IPS DF 6.9 (cell line): ENCODE data around the gene ANGEL1.

Experiments used
- DNase-seq: peaks from one replicate; pipeline ENCODE4 v3.0.0-alpha.2; 2013; ENCODE audit warnings: low read depth, low spot score
- H3K27ac ChIP-seq: one replicate; pipeline ENCODE4 v1.5.1; 2013; ENCODE audit warnings: low read length, control low read depth
- H3K27me3 ChIP-seq: 2 replicates; pipeline ENCODE4 v1.6.1; 2013; ENCODE audit warnings: mild to moderate bottlenecking, low read length; ENCODE audit not compliant: control insufficient read depth, insufficient read depth
- H3K36me3 ChIP-seq: 2 replicates; pipeline ENCODE4 v1.6.1; 2013; ENCODE audit warnings: low read length; ENCODE audit not compliant: control insufficient read depth, insufficient read depth
- H3K4me1 ChIP-seq: 2 replicates; pipeline ENCODE4 v1.6.1; 2013; ENCODE audit warnings: low read length; ENCODE audit not compliant: control insufficient read depth, insufficient read depth
- H3K4me3 ChIP-seq: 2 replicates; pipeline ENCODE4 v1.5.1; 2013; ENCODE audit warnings: mild to moderate bottlenecking, low read length
- H3K9me3 ChIP-seq: 2 replicates; pipeline ENCODE4 v1.6.1; 2013; ENCODE audit warnings: low read length, inconsistent platforms; ENCODE audit not compliant: control insufficient read depth, insufficient read depth
- WGBS: extraction: QIAGEN DNeasy Blood & Tissue Kit; methylation state at CpG from one replicate; pipeline ENCODE4 v1.1.7; 2013; ENCODE audit warnings: mixed read lengths, missing lambda C conversion rate; ENCODE audit not compliant: insufficient read length, insufficient coverage; 5-methylcytosine and 5-hydroxymethylcytosine counted together

Gene ANGEL1

GRCh38 chr14:76780058-76780345 lies 32.7 kb downstream of the ANGEL1 start:
- Histone ChIP-seq H3K4me1 (no peaks in the 10 kb centered on the region), H3K27me3 (no peaks in the 10 kb centered on the region), H3K9me3 (no peaks in the 10 kb centered on the region), H3K4me3 (no peak overlapping the region), H3K27ac (no peak overlapping the region), H3K36me3 (no peaks in the 10 kb centered on the region; the same call in 1 of the 2 replicates)
- DNase-seq = no peak
- WGBS = no CpG with 5 or more reads among the region's 2 CpGs

- Histone ChIP-seq H3K36me3 (no peaks in the 10 kb centered on the region; the same call in 1 of the 2 replicates), H3K27ac (no peak overlapping the region), H3K9me3 (no peaks in the 10 kb centered on the region), H3K4me1 (no peaks in the 10 kb centered on the region), H3K4me3 (no peak overlapping the region), H3K27me3 (no peaks in the 10 kb centered on the region)
- WGBS = no CpG with 5 or more reads among the region's 7 CpGs
- DNase-seq = no peak
Observed at GRCh38 chr14:76779221-76780057, 33.2 kb downstream of the ANGEL1 start.

- H3K4me3 ChIP-seq = no peak overlapping the region
- no peaks in the 10 kb centered on the region; the same call in 1 of the 2 replicates for H3K36me3 ChIP-seq
- H3K27ac ChIP-seq = no peak overlapping the region
- H3K4me1 ChIP-seq = no peaks in the 10 kb centered on the region
- no CpG with 5 or more reads among the region's 16 CpGs for WGBS
- no peak for DNase-seq
- H3K9me3 ChIP-seq = no peaks in the 10 kb centered on the region
- no peaks in the 10 kb centered on the region for H3K27me3 ChIP-seq
Observed at GRCh38 chr14:76778546-76779215, 34.0 kb downstream of the ANGEL1 start.

- H3K27ac ChIP-seq = no peak overlapping the region
- WGBS = no CpG with 5 or more reads among the region's 9 CpGs
- H3K4me1 ChIP-seq = 0 out of 2 replicates have a peak, but pooled peaks cover 2% of the 10 kb centered on the region
- H3K27me3 ChIP-seq = no peaks in the 10 kb centered on the region
- H3K9me3 ChIP-seq = no peaks in the 10 kb centered on the region
- no peak for DNase-seq
- H3K36me3 ChIP-seq = no peaks in the 10 kb centered on the region; the same call in 1 of the 2 replicates
- no peak overlapping the region for H3K4me3 ChIP-seq
Observed at GRCh38 chr14:76777721-76778120, 35.0 kb downstream of the ANGEL1 start.

GRCh38 chr14:76776428-76777251 lies 36.0 kb downstream of the ANGEL1 start:
- DNase-seq = no peak
- no CpG with 5 or more reads among the region's 10 CpGs for WGBS
- H3K36me3 ChIP-seq = no peaks in the 10 kb centered on the region
- no peak overlapping the region for H3K4me3 ChIP-seq
- 0 out of 2 replicates have a peak, but pooled peaks cover 5% of the 10 kb centered on the region for H3K4me1 ChIP-seq
- H3K9me3 ChIP-seq = no peaks in the 10 kb centered on the region
- no peak overlapping the region for H3K27ac ChIP-seq
- H3K27me3 ChIP-seq = no peaks in the 10 kb centered on the region

GRCh38 chr14:76775695-76776427 lies 36.8 kb downstream of the ANGEL1 start:
- no peak overlapping the region for H3K4me3 ChIP-seq
- WGBS = no CpG with 5 or more reads among the region's 54 CpGs
- no peak overlapping the region for H3K27ac ChIP-seq
- no peaks in the 10 kb centered on the region for H3K9me3 ChIP-seq
- no peaks in the 10 kb centered on the region for H3K36me3 ChIP-seq
- 0 out of 2 replicates have a peak, but pooled peaks cover 5% of the 10 kb centered on the region for H3K4me1 ChIP-seq
- no peak for DNase-seq
- no peaks in the 10 kb centered on the region for H3K27me3 ChIP-seq

- H3K4me3 ChIP-seq = no peak overlapping the region
- H3K4me1 ChIP-seq = 0 out of 2 replicates have a peak, but pooled peaks cover 5% of the 10 kb centered on the region
- no peaks in the 10 kb centered on the region for H3K9me3 ChIP-seq
- H3K27me3 ChIP-seq = no peaks in the 10 kb centered on the region
- WGBS = no CpG with 5 or more reads among the region's 22 CpGs
- DNase-seq = no peak
- H3K27ac ChIP-seq = no peak overlapping the region
- no peaks in the 10 kb centered on the region for H3K36me3 ChIP-seq
Observed at GRCh38 chr14:76774821-76775694, 37.6 kb downstream of the ANGEL1 start.

GRCh38 chr14:76773956-76774820 lies 38.5 kb downstream of the ANGEL1 start:
- Histone ChIP-seq H3K27me3 (no peaks in the 10 kb centered on the region), H3K36me3 (no peaks in the 10 kb centered on the region), H3K9me3 (no peaks in the 10 kb centered on the region), H3K27ac (no peak overlapping the region), H3K4me1 (0 out of 2 replicates have a peak, but pooled peaks cover 5% of the 10 kb centered on the region), H3K4me3 (no peak overlapping the region)
- no CpG with 5 or more reads among the region's 18 CpGs for WGBS
- DNase-seq = no peak
